ENCODE measurements around the gene NIN. TPM values are rescaled to one million over a fixed set of nuclear protein-coding genes. Genes with fewer than 3 reads are reported as not detected.

NIN gene
- total RNA-seq, 1 donor from 2014 or later = 45.4 TPM

DNA sequence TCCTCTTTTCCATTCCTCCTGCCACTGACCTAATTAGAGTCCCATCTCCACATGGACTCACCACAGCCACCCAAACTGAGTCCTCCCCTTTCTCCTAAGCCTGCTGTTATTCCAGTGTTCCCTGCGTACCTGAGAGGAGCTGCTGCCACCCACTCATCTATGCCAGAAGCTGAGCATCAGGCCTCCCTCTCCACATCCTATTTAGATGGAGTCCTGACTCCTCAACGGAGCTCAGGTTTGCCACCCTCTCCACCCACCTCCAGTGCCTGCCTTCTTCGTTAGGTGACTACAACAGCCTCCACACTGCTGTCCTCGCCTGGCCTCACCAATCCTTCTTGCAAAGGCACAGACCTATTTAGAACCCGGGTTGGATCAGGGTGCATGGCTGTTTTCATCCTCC, 25.7 kb upstream of the NIN start:
- H3K9me3 Mint-ChIP-seq (ENCODE audit: unreplicated experiment) = no peaks in the 10 kb centered on the region
- H3K27ac ChIP-seq (ENCODE audit: low read depth, low read length) = no peak overlapping the region
- peaks cover 9% of the 10 kb centered on the region for H3K27me3 Mint-ChIP-seq (ENCODE audit: low read depth, unreplicated experiment)
- no peaks in the 10 kb centered on the region for H4K20me1 ChIP-seq (ENCODE audit: insufficient read depth, low read length)
- TF ChIP-seq, protein P1, sequence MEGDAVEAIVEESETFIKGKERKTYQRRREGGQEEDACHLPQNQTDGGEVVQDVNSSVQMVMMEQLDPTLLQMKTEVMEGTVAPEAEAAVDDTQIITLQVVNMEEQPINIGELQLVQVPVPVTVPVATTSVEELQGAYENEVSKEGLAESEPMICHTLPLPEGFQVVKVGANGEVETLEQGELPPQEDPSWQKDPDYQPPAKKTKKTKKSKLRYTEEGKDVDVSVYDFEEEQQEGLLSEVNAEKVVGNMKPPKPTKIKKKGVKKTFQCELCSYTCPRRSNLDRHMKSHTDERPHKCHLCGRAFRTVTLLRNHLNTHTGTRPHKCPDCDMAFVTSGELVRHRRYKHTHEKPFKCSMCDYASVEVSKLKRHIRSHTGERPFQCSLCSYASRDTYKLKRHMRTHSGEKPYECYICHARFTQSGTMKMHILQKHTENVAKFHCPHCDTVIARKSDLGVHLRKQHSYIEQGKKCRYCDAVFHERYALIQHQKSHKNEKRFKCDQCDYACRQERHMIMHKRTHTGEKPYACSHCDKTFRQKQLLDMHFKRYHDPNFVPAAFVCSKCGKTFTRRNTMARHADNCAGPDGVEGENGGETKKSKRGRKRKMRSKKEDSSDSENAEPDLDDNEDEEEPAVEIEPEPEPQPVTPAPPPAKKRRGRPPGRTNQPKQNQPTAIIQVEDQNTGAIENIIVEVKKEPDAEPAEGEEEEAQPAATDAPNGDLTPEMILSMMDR (IDR thresholded peaks at IDR 0.05; ENCODE audit: insufficient read depth, low read depth, low read length) = no peak
- TF ChIP-seq EZH2 (IDR thresholded peaks at IDR 0.05; ENCODE audit: insufficient read depth, low read length) = no peak
- no peak overlapping the region for H3K9ac ChIP-seq (ENCODE audit: low read length)
- H3K27ac Mint-ChIP-seq (ENCODE audit: unreplicated experiment) = no peak overlapping the region
- no peak overlapping the region for H3K4me3 ChIP-seq (ENCODE audit: insufficient read depth, low read depth, low read length)
- no peak for FAIRE-seq
- H2AFZ ChIP-seq (ENCODE audit: low read depth, low read length) = no peak overlapping the region
- no peak overlapping the region for H3K4me2 ChIP-seq (ENCODE audit: low read length)
- peaks cover 10% of the 10 kb centered on the region for H3K4me1 ChIP-seq (ENCODE audit: insufficient read depth, low read length)
- no peaks in the 10 kb centered on the region for H3K27me3 ChIP-seq (ENCODE audit: insufficient read depth, low read length)
- no peaks in the 10 kb centered on the region for H3K36me3 Mint-ChIP-seq (ENCODE audit: low read depth, unreplicated experiment)
- H3K9me3 ChIP-seq (ENCODE audit: insufficient read depth, low read depth, low read length) = no peaks in the 10 kb centered on the region
- no peaks in the 10 kb centered on the region for H3K36me3 ChIP-seq (ENCODE audit: insufficient read depth, low read length)
- peaks cover 2% of the 10 kb centered on the region for H3K4me1 Mint-ChIP-seq (ENCODE audit: low read depth, unreplicated experiment)
- DNase-seq (ENCODE audit: low read depth) = no peak
- no peaks in the 10 kb centered on the region for H3K79me2 ChIP-seq (ENCODE audit: insufficient read depth, low read length)
- no peak overlapping the region for H3K4me3 Mint-ChIP-seq (ENCODE audit: unreplicated experiment)

DNA sequence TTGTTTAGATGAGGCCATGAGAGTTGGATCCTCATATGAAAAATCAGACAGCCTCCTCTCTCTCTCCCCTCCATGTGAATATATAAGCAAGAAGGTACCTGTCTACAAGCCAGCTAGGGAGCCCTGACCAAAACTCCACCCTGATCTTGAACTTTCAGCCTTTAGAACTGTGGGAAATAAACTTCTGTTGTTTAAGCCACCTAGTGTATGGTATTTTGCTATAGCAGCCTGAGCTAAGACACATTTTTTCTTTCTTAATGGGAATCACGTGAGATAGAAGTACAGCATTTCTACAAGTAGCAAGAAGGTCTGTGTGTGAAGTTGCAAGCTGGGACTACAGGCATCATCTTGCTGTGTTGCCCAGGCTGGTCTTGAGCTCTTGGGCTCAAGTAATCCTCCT, 24.6 kb upstream of the NIN start:
- H3K9ac ChIP-seq (ENCODE audit: low read length) = no peak overlapping the region
- H2AFZ ChIP-seq (ENCODE audit: low read depth, low read length) = no peak overlapping the region
- FAIRE-seq = no peak
- H3K27ac Mint-ChIP-seq (ENCODE audit: unreplicated experiment) = no peak overlapping the region
- H3K9me3 ChIP-seq (ENCODE audit: insufficient read depth, low read depth, low read length) = no peaks in the 10 kb centered on the region
- H3K4me1 Mint-ChIP-seq (ENCODE audit: low read depth, unreplicated experiment) = peaks cover 2% of the 10 kb centered on the region
- peaks cover 10% of the 10 kb centered on the region for H3K4me1 ChIP-seq (ENCODE audit: insufficient read depth, low read length)
- no peaks in the 10 kb centered on the region for H3K9me3 Mint-ChIP-seq (ENCODE audit: unreplicated experiment)
- TF ChIP-seq, protein P1 (IDR thresholded peaks at IDR 0.05; ENCODE audit: insufficient read depth, low read depth, low read length) = no peak
- no peak for TF ChIP-seq EZH2 (IDR thresholded peaks at IDR 0.05; ENCODE audit: insufficient read depth, low read length)
- H3K79me2 ChIP-seq (ENCODE audit: insufficient read depth, low read length) = no peaks in the 10 kb centered on the region
- peaks cover 6% of the 10 kb centered on the region for H3K27me3 Mint-ChIP-seq (ENCODE audit: low read depth, unreplicated experiment)
- H3K27me3 ChIP-seq (ENCODE audit: insufficient read depth, low read length) = no peaks in the 10 kb centered on the region
- H4K20me1 ChIP-seq (ENCODE audit: insufficient read depth, low read length) = no peaks in the 10 kb centered on the region
- H3K4me3 ChIP-seq (ENCODE audit: insufficient read depth, low read depth, low read length) = no peak overlapping the region
- no peak overlapping the region for H3K27ac ChIP-seq (ENCODE audit: low read depth, low read length)
- no peaks in the 10 kb centered on the region for H3K36me3 Mint-ChIP-seq (ENCODE audit: low read depth, unreplicated experiment)
- DNase-seq (ENCODE audit: low read depth) = no peak
- H3K4me3 Mint-ChIP-seq (ENCODE audit: unreplicated experiment) = no peak overlapping the region
- no peaks in the 10 kb centered on the region for H3K36me3 ChIP-seq (ENCODE audit: insufficient read depth, low read length)
- no peak overlapping the region for H3K4me2 ChIP-seq (ENCODE audit: low read length)

DNA sequence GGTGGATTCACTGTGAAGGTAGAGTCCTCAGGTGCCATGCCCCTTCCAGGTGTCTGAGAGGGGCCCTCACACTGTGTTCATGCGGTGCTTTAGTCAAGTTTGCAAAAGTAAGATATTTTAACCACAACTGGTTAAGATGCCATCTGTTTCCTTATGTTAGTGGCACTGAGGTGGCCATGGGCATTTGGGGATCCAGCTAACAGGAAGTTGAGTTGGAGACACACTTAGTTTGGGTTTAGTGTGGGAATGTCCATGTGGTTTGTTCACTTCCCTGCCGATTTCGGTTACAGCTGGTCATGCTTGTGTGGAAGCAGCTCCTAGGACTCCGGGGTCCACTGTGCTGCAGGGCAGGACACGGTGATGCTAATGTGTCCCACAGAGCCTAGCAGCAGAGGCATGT, 23.6 kb upstream of the NIN start:
- no peak for FAIRE-seq
- H3K4me1 Mint-ChIP-seq (ENCODE audit: low read depth, unreplicated experiment) = no peaks in the 10 kb centered on the region
- no peak overlapping the region for H3K4me3 Mint-ChIP-seq (ENCODE audit: unreplicated experiment)
- no peak overlapping the region for H3K27ac Mint-ChIP-seq (ENCODE audit: unreplicated experiment)
- H3K36me3 Mint-ChIP-seq (ENCODE audit: low read depth, unreplicated experiment) = no peaks in the 10 kb centered on the region
- H3K79me2 ChIP-seq (ENCODE audit: insufficient read depth, low read length) = no peaks in the 10 kb centered on the region
- no peak overlapping the region for H3K27ac ChIP-seq (ENCODE audit: low read depth, low read length)
- H3K36me3 ChIP-seq (ENCODE audit: insufficient read depth, low read length) = no peaks in the 10 kb centered on the region
- H3K4me1 ChIP-seq (ENCODE audit: insufficient read depth, low read length) = peaks cover 4% of the 10 kb centered on the region
- DNase-seq (ENCODE audit: low read depth) = no peak
- H3K27me3 ChIP-seq (ENCODE audit: insufficient read depth, low read length) = no peaks in the 10 kb centered on the region
- no peak overlapping the region for H3K4me2 ChIP-seq (ENCODE audit: low read length)
- no peaks in the 10 kb centered on the region for H4K20me1 ChIP-seq (ENCODE audit: insufficient read depth, low read length)
- no peak overlapping the region for H2AFZ ChIP-seq (ENCODE audit: low read depth, low read length)
- H3K27me3 Mint-ChIP-seq (ENCODE audit: low read depth, unreplicated experiment) = peaks cover 6% of the 10 kb centered on the region
- H3K9me3 ChIP-seq (ENCODE audit: insufficient read depth, low read depth, low read length) = no peaks in the 10 kb centered on the region
- no peak overlapping the region for H3K4me3 ChIP-seq (ENCODE audit: insufficient read depth, low read depth, low read length)
- H3K9me3 Mint-ChIP-seq (ENCODE audit: unreplicated experiment) = no peaks in the 10 kb centered on the region
- no peak overlapping the region for H3K9ac ChIP-seq (ENCODE audit: low read length)
- no peak for TF ChIP-seq EZH2 (IDR thresholded peaks at IDR 0.05; ENCODE audit: insufficient read depth, low read length)
- TF ChIP-seq, protein P1 (IDR thresholded peaks at IDR 0.05; ENCODE audit: insufficient read depth, low read depth, low read length) = no peak

Measured in astrocyte (in vitro differentiated cells and primary cell).